GM19193 (cell line): ENCODE data around the gene FAAP100.
A peak's percentile ranks its signal among the peaks of the same experiment; 100 is the strongest.

Source experiments
- POLR2A ChIP-seq: IDR thresholded peaks from 4 replicates; pipeline ENCODE4 v1.6.1; 2011; ENCODE audit not compliant: insufficient read depth, insufficient read length; ENCODE audit errors: extremely low read depth

FAAP100 gene

GRCh38 chr17:81563861-81564586, 11.9 kb upstream of the FAAP100 start:
- no peak for TF ChIP-seq POLR2A

GRCh38 chr17:81561494-81561885, 9.3 kb upstream of the FAAP100 start:
- TF ChIP-seq POLR2A: no peak

GRCh38 chr17:81558941-81559806, 7.0 kb upstream of the FAAP100 start:
- no peak for TF ChIP-seq POLR2A

GRCh38 chr17:81558115-81558468, 5.9 kb upstream of the FAAP100 start:
- no peak for TF ChIP-seq POLR2A

- no peak for TF ChIP-seq POLR2A
These were observed 5.3 kb upstream of the FAAP100 start for GRCh38 chr17:81557276-81558114.

- no peak for TF ChIP-seq POLR2A
These were observed 4.7 kb upstream of the FAAP100 start for GRCh38 chr17:81556863-81557262.

GRCh38 chr17:81556175-81556691, 4.1 kb upstream of the FAAP100 start:
- TF ChIP-seq POLR2A: no peak

GRCh38 chr17:81553616-81554181, 1.5 kb upstream of the FAAP100 start:
- TF ChIP-seq POLR2A: no peak

GRCh38 chr17:81553018-81553615, 964 bp upstream of the FAAP100 start:
- TF ChIP-seq POLR2A: peak; percentile 51

- no peak for TF ChIP-seq POLR2A
These were observed 502 bp downstream of the FAAP100 start for GRCh38 chr17:81551458-81552243.

- TF ChIP-seq POLR2A: no peak
These were observed 1.2 kb downstream of the FAAP100 start for GRCh38 chr17:81550830-81551457.

GRCh38 chr17:81550285-81550684, 1.9 kb downstream of the FAAP100 start:
- TF ChIP-seq POLR2A: no peak

- TF ChIP-seq POLR2A: no peak
These were observed 2.3 kb downstream of the FAAP100 start for GRCh38 chr17:81549826-81550225.
